Astrocyte of the spinal cord (primary cell): ENCODE results near the gene FAT1.

ENCODE experiments used
- DNase-seq: peaks from one replicate; pipeline ENCODE4 v3.0.0; 2011; ENCODE audit warnings: low read depth, low spot score
- H3K4me3 ChIP-seq: 2 replicates; pipeline ENCODE4 v1.5.1; 2011; ENCODE audit warnings: low read depth, mild to moderate bottlenecking, low read length, moderate library complexity
- CTCF ChIP-seq: IDR thresholded peaks from 2 replicates; pipeline ENCODE4 v1.5.1; 2012; ENCODE audit warnings: low read depth, mild to moderate bottlenecking, low read length, inconsistent platforms
- in situ Hi-C: cut with HindIII; loops from 2 replicates; pipeline ENCODE4 v1.10.0; 2017; ENCODE audit warnings: low sequenced_read_pairs

The FAT1 gene

GRCh38 chr4:186633844-186634243, 89.8 kb downstream of the FAT1 start:
- H3K4me3 ChIP-seq = no peak overlapping the region
- in situ Hi-C loops = no loop called here
- no peak for TF ChIP-seq CTCF
- no peak for DNase-seq

- in situ Hi-C loops = no loop called here
- no peak overlapping the region for H3K4me3 ChIP-seq
- TF ChIP-seq CTCF = no peak
- DNase-seq = no peak
Measured at GRCh38 chr4:186630128-186630527, 93.5 kb downstream of the FAT1 start.

- DNase-seq = no peak
- no peak overlapping the region for H3K4me3 ChIP-seq
Measured at GRCh38 chr4:186628058-186628711, 95.5 kb downstream of the FAT1 start.

GRCh38 chr4:186627226-186627865, 96.3 kb downstream of the FAT1 start:
- peak; percentile 49 for DNase-seq
- no peak for TF ChIP-seq CTCF
- H3K4me3 ChIP-seq = no peak overlapping the region
- in situ Hi-C loops = no loop called here

More at GRCh38 chr4:186628058-186628711, 95.5 kb downstream of the FAT1 start:
- TF ChIP-seq CTCF = no peak
- in situ Hi-C loops = no loop called here

GRCh38 chr4:186624951-186625350, 98.7 kb downstream of the FAT1 start:
- no peak overlapping the region for H3K4me3 ChIP-seq
- TF ChIP-seq CTCF = no peak
- in situ Hi-C loops = no loop called here
- DNase-seq = peak; percentile 76

- DNase-seq = no peak
- H3K4me3 ChIP-seq = no peak overlapping the region
- no peak for TF ChIP-seq CTCF
- in situ Hi-C loops = no loop called here
Measured at GRCh38 chr4:186623546-186623945, 100.1 kb downstream of the FAT1 start.
